H1 (cell line): ENCODE data around the gene SLC31A2. TPM values are rescaled to one million over a fixed set of nuclear protein-coding genes. Genes with fewer than 3 reads are reported as not detected.

Source experiments
- CTCF ChIA-PET: fragments of 300-600 bp; sonication (Branson Sonifier 250); formaldehyde crosslinking; loops from one replicate; lab custom pipeline; 2021; ENCODE audit not compliant: partially characterized antibody; lab: Charles Lee
- POLR2A ChIA-PET: fragments of 300-600 bp; sonication (Branson Sonifier 250); formaldehyde crosslinking; loops from one replicate; lab custom pipeline; 2021; ENCODE audit warnings: inconsistent platforms; ENCODE audit not compliant: partially characterized antibody; lab: Charles Lee
- DNase-seq, 2 experiments: peaks; one replicate each; pipeline versions ENCODE4 v3.0.0 to v3.0.0-alpha.2; 2010 to 2022; ENCODE audit warnings: low spot score in 2 of 2, low read depth in 1 of 2, mixed read lengths in 1 of 2
- FAIRE-seq: peaks from 2 replicates; lab custom pipeline; 2011; peaks lifted over from hg19 to GRCh38; lab: Jason Lieb, UNC
- H2AFZ ChIP-seq: 2 replicates; pipeline ENCODE4 v1.8.1; 2012; ENCODE audit warnings: low read length, inconsistent platforms
- H2AK5ac ChIP-seq: 2 replicates; pipeline ENCODE4 v1.6.1; 2013; ENCODE audit warnings: low read depth, low read length
- H2BK120ac ChIP-seq: replicated peaks from 2 replicates; pipeline ENCODE3; 2013; ENCODE audit warnings: low read depth, low read length, inconsistent platforms
- H2BK12ac ChIP-seq: 2 replicates; pipeline ENCODE4 v1.6.1; 2013; ENCODE audit warnings: low read depth, low read length
- H2BK15ac ChIP-seq: 2 replicates; pipeline ENCODE4 v1.6.1; 2013; ENCODE audit warnings: low read length
- H2BK20ac ChIP-seq: 2 replicates; pipeline ENCODE4 v1.6.1; 2013; ENCODE audit warnings: low read length
- H2BK5ac ChIP-seq: 2 replicates; pipeline ENCODE4 v1.6.1; 2013; ENCODE audit warnings: low read depth, low read length
- H3K14ac ChIP-seq: 2 replicates; pipeline ENCODE4 v1.6.1; 2013; ENCODE audit warnings: inconsistent platforms; ENCODE audit not compliant: insufficient read length
- H3K18ac ChIP-seq: 2 replicates; pipeline ENCODE4 v1.6.1; 2013; ENCODE audit warnings: low read length; ENCODE audit errors: extremely low read depth
- H3K23ac ChIP-seq: 2 replicates; pipeline ENCODE4 v1.6.1; 2013; ENCODE audit warnings: inconsistent platforms; ENCODE audit not compliant: insufficient read length
- H3K23me2 ChIP-seq: 2 replicates; pipeline ENCODE4 v1.6.1; 2013; ENCODE audit warnings: low read depth, low read length
- H3K27ac ChIP-seq: 2 replicates; pipeline ENCODE4 v1.6.1; 2011; ENCODE audit warnings: low read depth, low read length, inconsistent platforms
- H3K27me3 ChIP-seq, 4 experiments: replicated peaks in 1 of 4; 1 replicate in 1 of 4; 2 replicates in 3 of 4; pipeline versions ENCODE4 v1.6.1 to v1.8.1; 2011 to 2013; ENCODE audit warnings: low read length in 3 of 4, mild to moderate bottlenecking in 3 of 4, inconsistent platforms in 2 of 4, mixed read lengths in 2 of 4, moderate library complexity in 1 of 4; ENCODE audit not compliant: control insufficient read depth in 3 of 4, insufficient read depth in 3 of 4; ENCODE audit errors: extremely low read depth in 1 of 4
- H3K36me3 ChIP-seq, 4 experiments: 2 replicates each; pipeline versions ENCODE4 v1.6.1 to v1.8.1; 2011 to 2013; ENCODE audit warnings: mild to moderate bottlenecking in 4 of 4, low read length in 3 of 4, moderate library complexity in 2 of 4, control low read depth in 1 of 4, inconsistent platforms in 1 of 4; ENCODE audit not compliant: insufficient read depth in 4 of 4, control insufficient read depth in 2 of 4
- H3K4ac ChIP-seq: replicated peaks from 2 replicates; pipeline ENCODE3; 2013; ENCODE audit warnings: low read length, low read depth, mixed read lengths, inconsistent platforms; ENCODE audit not compliant: insufficient read length
- H3K4me1 ChIP-seq, 4 experiments: replicated peaks in 1 of 4; 1 replicate in 1 of 4; 2 replicates in 3 of 4; pipeline versions ENCODE4 v1.6.1 to v1.8.1; 2011 to 2013; ENCODE audit warnings: low read length in 3 of 4, inconsistent platforms in 2 of 4, mixed read lengths in 1 of 4; ENCODE audit not compliant: insufficient read depth in 4 of 4, control insufficient read depth in 3 of 4
- H3K4me2 ChIP-seq, 2 experiments: 2 replicates each; pipeline versions ENCODE4 v1.6.1 to v1.8.1; 2011 to 2013; ENCODE audit warnings: low read depth in 2 of 2, low read length in 2 of 2, control low read depth in 1 of 2, inconsistent platforms in 1 of 2, mild to moderate bottlenecking in 1 of 2; ENCODE audit not compliant: insufficient read depth in 1 of 2
- H3K4me3 ChIP-seq, 4 experiments: fragments of 200-600, 300-600 bp in 1 of 4; sonication (generic), shearing (Covaris generic), sonication (Bioruptor Twin) in 1 of 4; 2 replicates each; pipeline versions ENCODE4 v1.5.1 to v1.8.1; 2011 to 2016; ENCODE audit warnings: low read length in 4 of 4, low read depth in 3 of 4, control low read depth in 2 of 4, inconsistent platforms in 2 of 4, mild to moderate bottlenecking in 2 of 4, mixed read lengths in 1 of 4, moderate library complexity in 1 of 4; ENCODE audit not compliant: insufficient read depth in 2 of 4; ENCODE audit errors: extremely low read depth in 1 of 4
- H3K56ac ChIP-seq: replicated peaks from 2 replicates; pipeline ENCODE3; 2013; ENCODE audit warnings: low read depth, mild to moderate bottlenecking, mixed read lengths, low read length, inconsistent platforms; ENCODE audit not compliant: insufficient read length
- H3K79me1 ChIP-seq: 2 replicates; pipeline ENCODE4 v1.6.1; 2013; ENCODE audit warnings: low read depth, low read length, control low read depth
- H3K79me2 ChIP-seq, 2 experiments: 2 replicates each; pipeline versions ENCODE4 v1.6.1 to v1.8.1; 2012 to 2013; ENCODE audit warnings: low read length in 2 of 2, mild to moderate bottlenecking in 2 of 2, inconsistent platforms in 1 of 2; ENCODE audit not compliant: insufficient read depth in 2 of 2, control insufficient read depth in 1 of 2
- H3K9ac ChIP-seq, 4 experiments: replicated peaks in 1 of 4; 1 replicate in 1 of 4; 2 replicates in 3 of 4; pipeline versions ENCODE4 v1.6.1 to v1.8.1; 2011 to 2013; ENCODE audit warnings: low read depth in 3 of 4, low read length in 3 of 4, control low read depth in 2 of 4, mild to moderate bottlenecking in 2 of 4, moderate library complexity in 2 of 4, inconsistent platforms in 1 of 4; ENCODE audit errors: extremely low read depth in 1 of 4
- H3K9me3 ChIP-seq, 2 experiments: 2 replicates each; pipeline versions ENCODE4 v1.6.1 to v1.8.1; 2012 to 2013; ENCODE audit warnings: mild to moderate bottlenecking in 2 of 2, moderate library complexity in 2 of 2, control low read depth in 1 of 2, inconsistent platforms in 1 of 2, low read depth in 1 of 2, low read length in 1 of 2, mixed read lengths in 1 of 2; ENCODE audit not compliant: insufficient read depth in 2 of 2
- H4K20me1 ChIP-seq, 2 experiments: replicated peaks in 1 of 2; 2 replicates each; pipeline versions ENCODE3 to v1.8.1; 2011 to 2013; ENCODE audit warnings: inconsistent platforms in 2 of 2, low read length in 2 of 2, mild to moderate bottlenecking in 1 of 2; ENCODE audit not compliant: insufficient read depth in 2 of 2, control insufficient read depth in 1 of 2
- H4K5ac ChIP-seq: 2 replicates; pipeline ENCODE4 v1.6.1; 2013; ENCODE audit warnings: low read length, low read depth, mixed read lengths, inconsistent platforms; ENCODE audit not compliant: insufficient read length
- H4K8ac ChIP-seq: 2 replicates; pipeline ENCODE4 v1.8.0; 2013; ENCODE audit warnings: mild to moderate bottlenecking, moderate library complexity, low read length, inconsistent platforms; ENCODE audit not compliant: insufficient read depth; ENCODE audit errors: extremely low read depth
- H4K91ac ChIP-seq: replicated peaks from 2 replicates; pipeline ENCODE3; 2013; ENCODE audit warnings: low read length, mixed read lengths, inconsistent platforms; ENCODE audit not compliant: insufficient read length
- CBX8 ChIP-seq: fragments of 300-800, 300-1000 bp; sonication (generic); IDR thresholded peaks from 2 replicates; pipeline ENCODE4 v1.7.1; 2016; ENCODE audit warnings: low read depth, low read length, borderline replicate concordance
- CEBPB ChIP-seq: IDR thresholded peaks from 2 replicates; pipeline ENCODE4 v1.6.1; 2012; ENCODE audit warnings: low read depth, low read length
- CHD2 ChIP-seq: IDR thresholded peaks from 2 replicates; pipeline ENCODE4 v1.6.1; 2012; ENCODE audit warnings: low read length, improper control_type of control experiment
- EGR1 ChIP-seq: IDR thresholded peaks from 2 replicates; pipeline ENCODE4 v1.6.1; 2011; ENCODE audit warnings: low read depth, low read length, borderline replicate concordance
- GABPA ChIP-seq: IDR thresholded peaks from 2 replicates; pipeline ENCODE4 v1.6.1; 2011; ENCODE audit warnings: mild to moderate bottlenecking, low read length, moderate library complexity, borderline replicate concordance; ENCODE audit not compliant: insufficient read depth
- KDM1A ChIP-seq: fragments of 200-600, 300-600 bp; sonication (generic); IDR thresholded peaks from 2 replicates; pipeline ENCODE4 v1.7.1; 2016; ENCODE audit warnings: mild to moderate bottlenecking, low read length, borderline replicate concordance
- NANOG ChIP-seq: IDR thresholded peaks from 2 replicates; pipeline ENCODE4 v1.6.1; 2011; ENCODE audit warnings: low read length, low read depth, mild to moderate bottlenecking, inconsistent platforms; ENCODE audit not compliant: insufficient read depth, poor library complexity, severe bottlenecking
- RNF2 ChIP-seq: fragments of 200-900, 300-1000 bp; sonication (generic); IDR thresholded peaks from 2 replicates; pipeline ENCODE4 v1.7.1; 2016; ENCODE audit warnings: borderline replicate concordance, low read depth, mild to moderate bottlenecking, antibody characterized with exemption, low read length; ENCODE audit not compliant: poor library complexity, severe bottlenecking; ENCODE audit errors: missing control alignments
- SP1 ChIP-seq: IDR thresholded peaks from 2 replicates; pipeline ENCODE4 v1.6.1; 2011; ENCODE audit warnings: low read depth, low read length
- SP4 ChIP-seq: IDR thresholded peaks from 2 replicates; pipeline ENCODE4 v1.6.1; 2012; ENCODE audit warnings: low read length, inconsistent platforms
- TEAD4 ChIP-seq: IDR thresholded peaks from 2 replicates; pipeline ENCODE4 v1.6.1; 2012; ENCODE audit warnings: low read depth, low read length, inconsistent platforms, mixed read lengths
- YY1 ChIP-seq: IDR thresholded peaks from 2 replicates; pipeline ENCODE4 v1.6.1; 2011; ENCODE audit warnings: low read depth, mild to moderate bottlenecking, low read length
- WGBS, 2 experiments: shearing (Covaris generic) in 1 of 2; methylation state at CpG; one replicate each; pipeline versions ENCODE4 v1.1.6 to v1.1.7; 2013 to 2015; ENCODE audit warnings: low lambda C conversion rate in 2 of 2, mixed read lengths in 2 of 2, inconsistent platforms in 1 of 2, low coverage in 1 of 2, missing lambda C conversion rate in 1 of 2; ENCODE audit not compliant: insufficient replicate concordance in 2 of 2, insufficient coverage in 1 of 2, insufficient read length in 1 of 2; ENCODE audit errors: extremely low coverage in 1 of 2, missing lambda C conversion rate in 1 of 2; 5-methylcytosine and 5-hydroxymethylcytosine counted together
- polyA plus RNA-seq, 7 experiments: library from polyadenylated mRNA; depleted of rRNA in 3 of 7; stranded (reverse) in 5 of 7; unstranded in 2 of 7; fragments of >200 nt in 5 of 7; fragments of 200-250 nt in 2 of 7; gene quantifications; 1 replicate in 5 of 7; 2 replicates in 1 of 7; 4 replicates in 1 of 7; pipeline versions ENCODE4 v1.2.1 to v1.2.3, GENCODE V29; 2011 to 2013; ENCODE audit warnings: missing spikeins in 2 of 7, mixed read lengths in 2 of 7
- total RNA-seq: library from RNA; stranded (reverse); fragmentation: NEBNext Ultra II Directional; extraction: Animal tissue kit (Norgen Biotek cat#: 25700); gene quantifications from 2 replicates; pipeline ENCODE4 v1.2.1, GENCODE V29; 2021

The SLC31A2 gene
- total and polyA plus RNA-seq, 2 of the 8 experiments (the other 6 are each of a cell fraction or from before 2014, with no cell fraction given): 2.0 to 2.9 TPM

- Histone ChIP-seq H3K23me2 (no peaks in the 10 kb centered on the region), H3K18ac (no peak overlapping the region), H3K79me1 (no peaks in the 10 kb centered on the region), H3K9me3 (no peaks in the 10 kb centered on the region), H2BK120ac (no peak overlapping the region), H2BK5ac (peak overlapping the region; percentile 41; the same call in 1 of the 2 replicates), H2BK12ac (no peak overlapping the region), H4K5ac (no peak overlapping the region), H4K20me1 (no peaks in the 10 kb centered on the region), H3K4me2 (no peak overlapping the region), H2AFZ (no peak overlapping the region), H2AK5ac (no peak overlapping the region), H3K4ac (no peak overlapping the region), H3K4me1 (peaks cover 0 to 10% (median 7%) of the 10 kb centered on the region in 4 experiments; a peak in 5 of 7 replicates), H3K27ac (no peak overlapping the region), H2BK20ac (no peak overlapping the region), H3K56ac (no peak overlapping the region), H3K14ac (no peak overlapping the region), H3K36me3 (peaks cover 6 to 16% (median 12%) of the 10 kb centered on the region in 4 experiments; a peak in 6 of 8 replicates), H3K4me3 (no peak overlapping the region), H2BK15ac (no peak overlapping the region), H4K91ac (no peak overlapping the region), H3K9ac (no peak overlapping the region), H3K79me2 (no peaks in the 10 kb centered on the region), H4K8ac (no peak overlapping the region), H3K27me3 (no peaks in the 10 kb centered on the region), H3K23ac (no peak overlapping the region)
- TF ChIP-seq CBX8 (no peak), SP1 (no peak), CHD2 (no peak), NANOG (no peak), YY1 (no peak), SP4 (no peak), TEAD4 (no peak), CEBPB (no peak), GABPA (no peak), EGR1 (no peak), KDM1A (no peak), RNF2 (no peak)
- DNase-seq (no peak), FAIRE-seq (no peak)
- ChIA-PET POLR2A (interaction anchor here (0.8 to 0.9 kb wide), 2 partner anchors 10 to 12 kb away, joined by 3 to 4 read pairs; partner anchors contain the start of gene SLC31A2), CTCF (interaction anchor here (0.8 to 1.0 kb wide), 5 partner anchors 11 to 112 kb away, joined by 3 to 7 read pairs (median 3); no protein-coding TSS in a partner anchor)
- 57% methylated on average over 3 of the region's 3 CpGs; no CpG with 5 or more reads in 1 of the 2 experiments for WGBS, 2 experiments
These were observed 12.2 kb downstream of the SLC31A2 start for GRCh38 chr9:113163001-113163400.
